Loucy (cell line): Measurements from ENCODE around the gene PDE11A.

Experiments used
- CTCF ChIP-seq: fragments of 200-600 bp; sonication (generic); conservative IDR thresholded peaks from 2 replicates; pipeline ENCODE4 v1.5.1; 2014; ENCODE audit warnings: mild to moderate bottlenecking, antibody characterized with exemption, low read length
- EZH2phosphoT487 ChIP-seq: fragments of 200-600 bp; IDR thresholded peaks from 2 replicates; pipeline ENCODE4 v1.6.1; 2018; ENCODE audit warnings: antibody characterized with exemption, mild to moderate bottlenecking, moderate library complexity, borderline replicate concordance

GRCh38 chr2:178047391-178047790, 25.2 kb downstream of the PDE11A start:
- TF ChIP-seq CTCF: no peak
- TF ChIP-seq EZH2phosphoT487: no peak
